A673 (cell line): ENCODE data around the gene KCTD14. TPM values are rescaled to one million over a fixed set of nuclear protein-coding genes. Genes with fewer than 3 reads are reported as not detected.

Experiments
- BruUV-seq: library from RNA; stranded (reverse); fragments of 400-500 nt; replicated peaks from 2 replicates; lab custom pipeline; 2021; lab: Mats Ljungman, UMichigan
- CTCF ChIA-PET: fragments of 300-600 bp; sonication (Branson Sonifier 250); formaldehyde crosslinking; loops from one replicate; lab custom pipeline; 2022; ENCODE audit warnings: antibody characterized with exemption; lab: Charles Lee
- POLR2A ChIA-PET: fragments of 300-600 bp; sonication (Branson Sonifier 250); formaldehyde crosslinking; loops from one replicate; lab custom pipeline; 2022; ENCODE audit warnings: antibody characterized with exemption; ENCODE audit not compliant: low non-redundant PET; lab: Charles Lee
- DNase-seq: peaks from one replicate; pipeline ENCODE4 v3.0.0-alpha.2; 2015; ENCODE audit warnings: low spot score
- H3K27ac ChIP-seq: fragments of 200-600 bp; sonication (generic); 2 replicates; pipeline ENCODE4 v1.5.1; 2016; ENCODE audit warnings: mixed run types, low read depth, mild to moderate bottlenecking, mixed read lengths, antibody characterized with exemption, low read length; ENCODE audit not compliant: poor library complexity, severe bottlenecking
- H3K27me3 ChIP-seq: fragments of 200-600 bp; sonication (generic); replicated peaks from 2 replicates; pipeline ENCODE4 v1.6.1; 2017; ENCODE audit warnings: mixed run types, low read depth, mild to moderate bottlenecking, mixed read lengths, antibody characterized with exemption, low read length; ENCODE audit not compliant: insufficient read depth, poor library complexity
- H3K36me3 ChIP-seq: fragments of 200-600 bp; sonication (generic); 2 replicates; pipeline ENCODE4 v1.6.1; 2016; ENCODE audit warnings: mixed run types, mild to moderate bottlenecking, mixed read lengths, antibody characterized with exemption, low read length; ENCODE audit not compliant: insufficient read depth, poor library complexity, severe bottlenecking
- H3K4me1 ChIP-seq: fragments of 200-600 bp; sonication (generic); 2 replicates; pipeline ENCODE4 v1.6.1; 2017; ENCODE audit warnings: mixed run types, mild to moderate bottlenecking, mixed read lengths, antibody characterized with exemption, low read length; ENCODE audit not compliant: insufficient read depth, poor library complexity, severe bottlenecking
- H3K4me3 ChIP-seq: fragments of 200-600 bp; sonication (generic); 2 replicates; pipeline ENCODE4 v1.5.1; 2016; ENCODE audit warnings: low read depth, mixed run types, mild to moderate bottlenecking, mixed read lengths, low read length; ENCODE audit not compliant: poor library complexity, severe bottlenecking
- H3K9me3 ChIP-seq: fragments of 200-600 bp; sonication (generic); 2 replicates; pipeline ENCODE4 v1.6.1; 2016; ENCODE audit warnings: mixed run types, low read depth, mild to moderate bottlenecking, mixed read lengths, antibody characterized with exemption, low read length; ENCODE audit not compliant: poor library complexity, severe bottlenecking
- CTCF ChIP-seq: fragments of 300-800, 200-600 bp; sonication (generic); conservative IDR thresholded peaks from 2 replicates; pipeline ENCODE4 v1.5.1; 2017; ENCODE audit warnings: low read depth, mild to moderate bottlenecking, antibody characterized with exemption, low read length, moderate library complexity, mixed read lengths
- EZH2 ChIP-seq: fragments of 200-600 bp; sonication (generic); IDR thresholded peaks from 2 replicates; pipeline ENCODE4 v1.6.1; 2017; ENCODE audit warnings: borderline replicate concordance, low read depth, mild to moderate bottlenecking, mixed read lengths, antibody characterized with exemption, low read length; ENCODE audit not compliant: poor library complexity, severe bottlenecking
- intact Hi-C: fragments of 100-400 bp; cut with micrococcal nuclease; formaldehyde crosslinking; loops from one replicate; pipeline ENCODE4 v1.10.0; 2022; ENCODE audit not compliant: unreplicated experiment
- total RNA-seq: library from RNA; stranded (reverse); gene quantifications from 2 replicates; pipeline ENCODE4 v1.2.3, GENCODE V29; 2021

The KCTD14 gene
- total RNA-seq, 1 experiment from 2014 or later: 0.45 TPM

GRCh38 chr11:77999446-78000030 is 23.5 kb downstream of the KCTD14 start:
- Histone ChIP-seq H3K4me3 (no peak overlapping the region), H3K27me3 (peaks cover 4% of the 10 kb centered on the region), H3K9me3 (no peaks in the 10 kb centered on the region), H3K27ac (no peak overlapping the region), H3K4me1 (no peaks in the 10 kb centered on the region), H3K36me3 (no peaks in the 10 kb centered on the region)
- POLR2A ChIA-PET: no interaction called here
- no TSS peak for BruUV-seq
- CTCF ChIA-PET: interaction anchor here (0.6 to 1.2 kb wide), 3 partner anchors 47 to 223 kb away, joined by 3 to 7 read pairs (median 5); no protein-coding TSS in a partner anchor
- intact Hi-C loops: loop anchor here (1.0 to 10.0 kb wide), 3 partner anchors 223 to 565 kb away; partner anchors contain the start of gene CLNS1A
- TF ChIP-seq EZH2: no peak
- no peak for TF ChIP-seq CTCF
- no peak for DNase-seq

- DNase-seq: peak; percentile 100
- no peak for TF ChIP-seq CTCF
- no peak for TF ChIP-seq EZH2
- ChIA-PET CTCF (interaction anchor here (0.6 to 1.2 kb wide), 5 partner anchors 51 to 570 kb away, joined by 3 to 6 read pairs (median 4); no protein-coding TSS in a partner anchor), POLR2A (interaction anchor here (0.6 to 0.7 kb wide), 4 partner anchors 12 to 431 kb away, joined by 3 to 5 read pairs (median 4); no protein-coding TSS in a partner anchor)
- intact Hi-C loops: loop anchor here (1.0 to 10.0 kb wide), 4 partner anchors 52 to 360 kb away; partner anchors contain the start of genes AAMDC, CLNS1A and RSF1
- Histone ChIP-seq H3K4me3 (peak within 1 kb of the TSS; percentile 64), H3K27me3 (no peaks in the 10 kb centered on the region), H3K4me1 (peaks cover 9% of the 10 kb centered on the region), H3K27ac (peak within 1 kb of the TSS; percentile 72), H3K9me3 (no peaks in the 10 kb centered on the region), H3K36me3 (peaks cover 15% of the 10 kb centered on the region)
- no TSS peak for BruUV-seq
Observed at GRCh38 chr11:77994434-77995362, 28.4 kb downstream of the KCTD14 start, which contains the start of gene INTS4. TSS of gene INTS4 (minus strand) at chr11:77994668. CDS start at chr11:77994643, 25 bp downstream.

- POLR2A ChIA-PET: interaction anchor here (0.6 kb wide), 1 partner anchor 431 kb away, joined by 4 read pairs; no protein-coding TSS in a partner anchor
- CTCF ChIA-PET: no interaction called here
- peak overlapping the region; percentile 64 for H3K4me3 ChIP-seq
- peak overlapping the region; percentile 59 for H3K27ac ChIP-seq
- H3K4me1 ChIP-seq: peaks cover 9% of the 10 kb centered on the region
- TF ChIP-seq EZH2 (no peak), CTCF (no peak)
- H3K9me3 ChIP-seq: no peaks in the 10 kb centered on the region
- BruUV-seq: no TSS peak
- peaks cover 15% of the 10 kb centered on the region for H3K36me3 ChIP-seq
- no peaks in the 10 kb centered on the region for H3K27me3 ChIP-seq
- DNase-seq: no peak
- intact Hi-C loops: loop anchor here (1.0 to 10.0 kb wide), 4 partner anchors 52 to 359 kb away; partner anchors contain the start of genes AAMDC, CLNS1A and RSF1
Observed at GRCh38 chr11:77993902-77994301, 29.2 kb downstream of the KCTD14 start.
